ENCODE results near the gene TIMP3. TPM values are rescaled to one million over a fixed set of nuclear protein-coding genes. Genes with fewer than 3 reads are reported as not detected.

TIMP3 gene
- total and polyA plus RNA-seq, 2 experiments from 2014 or later: 91.6 to 96.1 TPM

DNA sequence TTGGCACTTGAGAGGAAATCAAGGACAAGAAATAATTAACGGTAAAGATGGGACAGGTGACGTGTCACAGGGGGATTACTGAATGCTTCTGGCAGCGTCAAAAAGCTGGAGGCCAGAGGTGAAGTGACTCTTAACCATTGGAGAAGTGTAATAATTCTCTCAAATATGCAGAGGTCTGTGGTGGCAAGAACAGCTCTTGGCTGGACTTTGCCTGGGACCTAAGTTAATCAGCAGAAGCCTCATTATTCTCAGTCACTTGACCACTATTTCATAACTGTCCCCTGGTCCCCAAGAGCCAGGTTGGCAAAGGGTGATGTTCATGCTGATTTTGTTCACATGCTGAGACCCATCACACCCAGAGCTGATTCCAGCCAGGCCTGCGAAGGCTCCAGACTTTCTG, 72.9 kb downstream of the TIMP3 start:
- no peak overlapping the region for H3K4me3 ChIP-seq
- H2AFZ ChIP-seq: no peak overlapping the region
- H3K4me2 ChIP-seq: no peak overlapping the region
- no peaks in the 10 kb centered on the region for H3K9me3 ChIP-seq (ENCODE audit: low read depth)
- TF ChIP-seq, protein P1, sequence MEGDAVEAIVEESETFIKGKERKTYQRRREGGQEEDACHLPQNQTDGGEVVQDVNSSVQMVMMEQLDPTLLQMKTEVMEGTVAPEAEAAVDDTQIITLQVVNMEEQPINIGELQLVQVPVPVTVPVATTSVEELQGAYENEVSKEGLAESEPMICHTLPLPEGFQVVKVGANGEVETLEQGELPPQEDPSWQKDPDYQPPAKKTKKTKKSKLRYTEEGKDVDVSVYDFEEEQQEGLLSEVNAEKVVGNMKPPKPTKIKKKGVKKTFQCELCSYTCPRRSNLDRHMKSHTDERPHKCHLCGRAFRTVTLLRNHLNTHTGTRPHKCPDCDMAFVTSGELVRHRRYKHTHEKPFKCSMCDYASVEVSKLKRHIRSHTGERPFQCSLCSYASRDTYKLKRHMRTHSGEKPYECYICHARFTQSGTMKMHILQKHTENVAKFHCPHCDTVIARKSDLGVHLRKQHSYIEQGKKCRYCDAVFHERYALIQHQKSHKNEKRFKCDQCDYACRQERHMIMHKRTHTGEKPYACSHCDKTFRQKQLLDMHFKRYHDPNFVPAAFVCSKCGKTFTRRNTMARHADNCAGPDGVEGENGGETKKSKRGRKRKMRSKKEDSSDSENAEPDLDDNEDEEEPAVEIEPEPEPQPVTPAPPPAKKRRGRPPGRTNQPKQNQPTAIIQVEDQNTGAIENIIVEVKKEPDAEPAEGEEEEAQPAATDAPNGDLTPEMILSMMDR (IDR thresholded peaks at IDR 0.05; ENCODE audit: poor library complexity): no peak
- TF ChIP-seq EZH2 (IDR thresholded peaks at IDR 0.05; ENCODE audit: borderline replicate concordance): no peak
- no peak for TF ChIP-seq EZH2phosphoT487 (IDR thresholded peaks at IDR 0.05; ENCODE audit: low read depth, severe bottlenecking, unreplicated experiment)
- no peaks in the 10 kb centered on the region for H3K79me2 ChIP-seq
- WGBS (ENCODE audit: low lambda C conversion rate, missing lambda C conversion rate): 89% methylated on average over 4 of the region's 4 CpGs
- no peaks in the 10 kb centered on the region for H3K9me2 ChIP-seq (replicated peaks; ENCODE audit: insufficient read depth)
- no peak for DNase-seq (ENCODE audit: low spot score)
- peaks cover 5% of the 10 kb centered on the region for H3K4me1 ChIP-seq (ENCODE audit: insufficient read depth)
- no peaks in the 10 kb centered on the region for H4K20me1 ChIP-seq (ENCODE audit: insufficient read depth, poor library complexity, severe bottlenecking)
- no peaks in the 10 kb centered on the region for H3K27me3 ChIP-seq
- no peaks in the 10 kb centered on the region for H3K36me3 ChIP-seq (replicated peaks; ENCODE audit: insufficient read depth, low read depth)
- H3K27ac ChIP-seq: no peak overlapping the region

DNA sequence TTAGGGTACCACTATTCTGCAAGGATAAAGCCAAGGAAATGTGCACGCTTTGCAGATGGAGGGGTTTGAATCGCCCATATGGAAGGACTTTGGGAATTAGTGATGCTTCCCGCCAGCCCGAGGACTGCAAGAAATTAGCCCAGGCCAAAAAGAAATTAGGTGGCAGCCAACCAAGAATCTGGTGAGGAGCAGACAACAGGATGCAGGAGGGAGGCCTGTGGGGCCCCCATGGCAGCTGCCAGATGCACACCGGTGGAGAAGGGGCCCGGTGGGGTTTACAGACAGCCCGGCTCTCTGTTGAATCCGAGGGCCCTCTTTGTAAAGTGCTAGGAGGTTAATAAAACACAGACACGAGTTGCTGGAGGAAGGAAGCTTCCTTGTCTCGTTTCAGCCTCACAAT, 73.5 kb downstream of the TIMP3 start:
- TF ChIP-seq EZH2 (IDR thresholded peaks at IDR 0.05; ENCODE audit: borderline replicate concordance) (no peak), EZH2phosphoT487 (IDR thresholded peaks at IDR 0.05; ENCODE audit: low read depth, severe bottlenecking, unreplicated experiment) (no peak)
- TF ChIP-seq, protein P1 (IDR thresholded peaks at IDR 0.05; ENCODE audit: poor library complexity): no peak
- H3K4me1 ChIP-seq (ENCODE audit: insufficient read depth): peaks cover 5% of the 10 kb centered on the region
- no peak overlapping the region for H2AFZ ChIP-seq
- H3K27ac ChIP-seq: no peak overlapping the region
- no peak overlapping the region for H3K4me3 ChIP-seq
- no peak overlapping the region for H3K4me2 ChIP-seq
- no peaks in the 10 kb centered on the region for H4K20me1 ChIP-seq (ENCODE audit: insufficient read depth, poor library complexity, severe bottlenecking)
- 57% methylated on average over 10 of the region's 10 CpGs for WGBS (ENCODE audit: low lambda C conversion rate, missing lambda C conversion rate)
- no peaks in the 10 kb centered on the region for H3K9me3 ChIP-seq (ENCODE audit: low read depth)
- H3K27me3 ChIP-seq: no peaks in the 10 kb centered on the region
- DNase-seq (ENCODE audit: low spot score): no peak
- H3K36me3 ChIP-seq (replicated peaks; ENCODE audit: insufficient read depth, low read depth): no peaks in the 10 kb centered on the region
- no peaks in the 10 kb centered on the region for H3K9me2 ChIP-seq (replicated peaks; ENCODE audit: insufficient read depth)
- H3K79me2 ChIP-seq: no peaks in the 10 kb centered on the region

DNA sequence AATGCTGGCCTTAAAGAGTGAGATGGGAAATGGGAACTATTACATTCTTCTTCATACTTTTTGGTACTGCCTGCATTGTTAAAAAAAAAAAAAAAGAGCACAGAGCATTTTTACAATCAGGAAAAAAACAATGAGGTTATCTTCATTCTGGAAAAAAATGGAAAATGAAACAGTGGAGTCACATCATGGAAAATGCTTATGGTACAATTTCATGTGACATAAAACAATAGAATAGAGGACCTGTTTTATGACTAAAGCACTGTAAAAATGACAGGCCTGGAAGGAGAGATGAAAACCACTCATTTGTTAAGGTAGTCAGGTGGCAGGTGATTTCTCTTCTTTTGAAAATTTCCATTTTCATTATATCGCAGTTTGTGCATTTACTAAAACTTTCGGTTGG, 75.0 kb downstream of the TIMP3 start:
- Histone ChIP-seq H3K27ac (no peak overlapping the region), H3K4me1 (ENCODE audit: insufficient read depth) (peaks cover 18% of the 10 kb centered on the region), H3K9me2 (replicated peaks; ENCODE audit: insufficient read depth) (no peaks in the 10 kb centered on the region), H3K27me3 (no peaks in the 10 kb centered on the region), H3K79me2 (no peaks in the 10 kb centered on the region), H3K4me2 (no peak overlapping the region), H3K9me3 (ENCODE audit: low read depth) (no peaks in the 10 kb centered on the region), H3K4me3 (no peak overlapping the region), H2AFZ (no peak overlapping the region), H3K36me3 (replicated peaks; ENCODE audit: insufficient read depth, low read depth) (no peaks in the 10 kb centered on the region), H4K20me1 (ENCODE audit: insufficient read depth, poor library complexity, severe bottlenecking) (no peaks in the 10 kb centered on the region)
- WGBS (ENCODE audit: low lambda C conversion rate, missing lambda C conversion rate): 95% methylated on average over 2 of the region's 2 CpGs
- no peak for TF ChIP-seq EZH2 (IDR thresholded peaks at IDR 0.05; ENCODE audit: borderline replicate concordance)
- TF ChIP-seq, protein P1 (IDR thresholded peaks at IDR 0.05; ENCODE audit: poor library complexity): no peak
- no peak for TF ChIP-seq EZH2phosphoT487 (IDR thresholded peaks at IDR 0.05; ENCODE audit: low read depth, severe bottlenecking, unreplicated experiment)
- DNase-seq (ENCODE audit: low spot score): no peak

DNA sequence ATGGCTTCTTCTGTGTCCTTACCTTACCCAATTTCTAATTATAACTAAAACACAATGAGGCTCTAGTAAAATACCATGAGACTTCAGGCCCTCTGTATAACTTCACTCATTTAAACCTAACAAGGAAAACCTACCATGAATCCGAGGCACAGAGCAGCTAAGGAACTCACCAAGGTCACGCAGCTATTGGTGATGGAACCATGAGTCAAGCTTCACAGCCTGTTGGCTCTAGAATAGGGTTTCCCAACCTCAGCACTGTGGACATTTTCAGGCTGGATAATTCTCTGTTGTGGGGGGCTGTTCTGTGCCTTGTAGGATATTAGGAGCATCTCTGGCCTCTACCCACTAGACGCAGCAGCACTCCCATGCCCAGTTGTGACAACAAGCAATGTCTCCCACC, 75.7 kb downstream of the TIMP3 start:
- WGBS (ENCODE audit: low lambda C conversion rate, missing lambda C conversion rate): 94% methylated on average over 3 of the region's 3 CpGs
- no peaks in the 10 kb centered on the region for H3K9me3 ChIP-seq (ENCODE audit: low read depth)
- H3K4me3 ChIP-seq: no peak overlapping the region
- H4K20me1 ChIP-seq (ENCODE audit: insufficient read depth, poor library complexity, severe bottlenecking): no peaks in the 10 kb centered on the region
- no peak for DNase-seq (ENCODE audit: low spot score)
- H3K9me2 ChIP-seq (replicated peaks; ENCODE audit: insufficient read depth): no peaks in the 10 kb centered on the region
- no peak overlapping the region for H3K4me2 ChIP-seq
- TF ChIP-seq EZH2phosphoT487 (IDR thresholded peaks at IDR 0.05; ENCODE audit: low read depth, severe bottlenecking, unreplicated experiment): no peak
- TF ChIP-seq, protein P1 (IDR thresholded peaks at IDR 0.05; ENCODE audit: poor library complexity): no peak
- TF ChIP-seq EZH2 (IDR thresholded peaks at IDR 0.05; ENCODE audit: borderline replicate concordance): no peak
- H3K4me1 ChIP-seq (ENCODE audit: insufficient read depth): peaks cover 19% of the 10 kb centered on the region
- no peaks in the 10 kb centered on the region for H3K27me3 ChIP-seq
- H2AFZ ChIP-seq: no peak overlapping the region
- H3K36me3 ChIP-seq (replicated peaks; ENCODE audit: insufficient read depth, low read depth): no peaks in the 10 kb centered on the region
- H3K27ac ChIP-seq: no peak overlapping the region
- H3K79me2 ChIP-seq: no peaks in the 10 kb centered on the region
